Stomach (tissue), 9 donors: ENCODE measurements around the gene FGD1. TPM values are rescaled to one million over a fixed set of nuclear protein-coding genes. Genes with fewer than 3 reads are reported as not detected.

Source experiments
- DNase-seq, 2 donors: peaks; one replicate each; pipeline versions ENCODE4 v3.0.0 to v3.0.0-alpha.2; 2013 to 2019
- H3K27ac ChIP-seq, 5 donors: fragments of 200-600 bp in 4 of 5; sonication (generic) in 4 of 5; one replicate each; pipeline ENCODE4 v1.5.1; 2013 to 2019; ENCODE audit warnings: mild to moderate bottlenecking in 1 of 5, moderate library complexity in 1 of 5
- H3K27me3 ChIP-seq, 3 donors: fragments of 200-600 bp; sonication (generic); one replicate each; pipeline ENCODE4 v1.5.1; 2017 to 2019; ENCODE audit warnings: mixed run types in 1 of 3
- H3K36me3 ChIP-seq, 4 donors: fragments of 200-600 bp; sonication (generic); 1 replicate in 3 of 4; 2 replicates in 1 of 4; pipeline ENCODE4 v1.5.1; 2016 to 2019
- H3K4me1 ChIP-seq, 4 donors: fragments of 200-600 bp; sonication (generic); one replicate each; pipeline ENCODE4 v1.5.1; 2016 to 2019
- H3K4me3 ChIP-seq, 4 donors: fragments of 200-600 bp; sonication (generic) in 3 of 4; one replicate each; pipeline ENCODE4 v1.5.1; 2016 to 2019; ENCODE audit warnings: mild to moderate bottlenecking in 1 of 4
- H3K9me3 ChIP-seq, 4 donors: fragments of 200-600 bp; sonication (generic); one replicate each; pipeline ENCODE4 v1.5.1; 2016 to 2019
- EP300 ChIP-seq: sonication (generic); formaldehyde crosslinking; IDR thresholded peaks from one replicate; pipeline ENCODE4 v1.6.1; 2017; ENCODE audit warnings: antibody characterized with exemption
- POLR2A ChIP-seq, 4 donors: fragments of 450-650 bp; IDR thresholded peaks; one replicate each; pipeline ENCODE4 v1.6.1; 2016; ENCODE audit warnings: antibody characterized with exemption in 4 of 4, control low read depth in 2 of 4, mild to moderate bottlenecking in 1 of 4, moderate library complexity in 1 of 4
- POLR2AphosphoS5 ChIP-seq, 3 donors: sonication (generic); formaldehyde crosslinking; IDR thresholded peaks; one replicate each; pipeline ENCODE4 v1.6.1; 2016; ENCODE audit warnings: antibody characterized with exemption in 3 of 3
- WGBS, 5 donors: extraction: QIAGEN DNeasy Blood & Tissue Kit in 3 of 5; methylation state at CpG; one replicate each; pipeline versions ENCODE4 v1.1.5 to v1.1.7; 2013 to 2018; 5-methylcytosine and 5-hydroxymethylcytosine counted together
- intact Hi-C: fragments of 100-400 bp; cut with DNase I; formaldehyde crosslinking; loops from one replicate; pipeline ENCODE4 v1.15.1; 2023; ENCODE audit warnings: low total_unique reads
- polyA plus RNA-seq, 3 donors: library from polyadenylated mRNA; stranded (reverse); fragments of 200-250 nt; gene quantifications; one replicate each; pipeline ENCODE4 v1.2.3, GENCODE V29; 2013
- total RNA-seq, 5 donors: library from RNA; depleted of rRNA; stranded (reverse); fragments of >200 nt; gene quantifications; one replicate each; pipeline versions ENCODE4 v1.1.0 to v1.2.3, GENCODE V29; 2014 to 2016
- TF ChIP-seq, protein P1 (sequence below), 7 experiments: fragments of 450-650 bp in 4 of 7; fragments of 200-600 bp in 3 of 7; sonication (generic) in 3 of 7; IDR thresholded peaks; one replicate each; pipeline ENCODE4 v1.5.1; 2016 to 2019; ENCODE audit warnings: antibody characterized with exemption in 7 of 7, control low read depth in 2 of 7, mild to moderate bottlenecking in 1 of 7
- donor health status: healthy with polysubstance abuse.
- donor health status: Bipolar disorder and iron deficiency.
- donor health status: healthy.

Gene FGD1
- total and polyA plus RNA-seq, 8 donors: 0.76 to 15.9 (median 3.1) TPM; not detected in 1

DNA sequence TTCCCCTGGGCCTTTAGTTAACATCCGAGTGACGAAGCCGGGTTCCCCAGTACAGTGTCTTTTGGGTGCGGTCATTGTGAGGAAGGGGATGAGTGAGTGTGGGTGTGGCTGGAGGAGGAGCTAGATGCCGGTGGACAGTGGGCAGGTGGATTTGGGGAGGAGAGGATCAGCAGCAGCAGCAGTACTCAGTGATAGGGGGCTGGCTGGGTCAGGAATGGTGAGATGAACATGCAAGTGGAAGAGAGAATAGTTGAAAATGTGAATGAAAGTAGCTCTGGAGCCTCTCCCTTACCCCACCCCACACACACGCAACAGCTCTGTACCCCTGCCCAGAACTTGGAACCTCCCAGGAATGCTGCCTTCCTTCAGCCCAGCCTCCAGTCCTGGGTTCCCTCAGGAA is 51.3 kb downstream of the FGD1 start:
- Histone ChIP-seq H3K36me3 (peaks cover 0 to 56% (median 44%) of the 10 kb centered on the region in 4 donors), H3K4me1 (peaks cover 5 to 19% (median 14%) of the 10 kb centered on the region in 4 donors), H3K27ac (no peak overlapping the region), H3K4me3 (no peak overlapping the region), H3K9me3 (no peaks in the 10 kb centered on the region), H3K27me3 (no peaks in the 10 kb centered on the region)
- DNase-seq: no peak
- intact Hi-C loops: no loop called here
- WGBS, 5 donors: 77 to 92% (median 86%) methylated on average over 2 to 6 of the region's 6 CpGs
- TF ChIP-seq POLR2A (IDR thresholded peaks at IDR 0.05): no peak
- no peak for TF ChIP-seq EP300
- TF ChIP-seq, protein P1, sequence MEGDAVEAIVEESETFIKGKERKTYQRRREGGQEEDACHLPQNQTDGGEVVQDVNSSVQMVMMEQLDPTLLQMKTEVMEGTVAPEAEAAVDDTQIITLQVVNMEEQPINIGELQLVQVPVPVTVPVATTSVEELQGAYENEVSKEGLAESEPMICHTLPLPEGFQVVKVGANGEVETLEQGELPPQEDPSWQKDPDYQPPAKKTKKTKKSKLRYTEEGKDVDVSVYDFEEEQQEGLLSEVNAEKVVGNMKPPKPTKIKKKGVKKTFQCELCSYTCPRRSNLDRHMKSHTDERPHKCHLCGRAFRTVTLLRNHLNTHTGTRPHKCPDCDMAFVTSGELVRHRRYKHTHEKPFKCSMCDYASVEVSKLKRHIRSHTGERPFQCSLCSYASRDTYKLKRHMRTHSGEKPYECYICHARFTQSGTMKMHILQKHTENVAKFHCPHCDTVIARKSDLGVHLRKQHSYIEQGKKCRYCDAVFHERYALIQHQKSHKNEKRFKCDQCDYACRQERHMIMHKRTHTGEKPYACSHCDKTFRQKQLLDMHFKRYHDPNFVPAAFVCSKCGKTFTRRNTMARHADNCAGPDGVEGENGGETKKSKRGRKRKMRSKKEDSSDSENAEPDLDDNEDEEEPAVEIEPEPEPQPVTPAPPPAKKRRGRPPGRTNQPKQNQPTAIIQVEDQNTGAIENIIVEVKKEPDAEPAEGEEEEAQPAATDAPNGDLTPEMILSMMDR (IDR thresholded peaks at IDR 0.05): no peak
- no peak for TF ChIP-seq POLR2AphosphoS5 (IDR thresholded peaks at IDR 0.05)

DNA sequence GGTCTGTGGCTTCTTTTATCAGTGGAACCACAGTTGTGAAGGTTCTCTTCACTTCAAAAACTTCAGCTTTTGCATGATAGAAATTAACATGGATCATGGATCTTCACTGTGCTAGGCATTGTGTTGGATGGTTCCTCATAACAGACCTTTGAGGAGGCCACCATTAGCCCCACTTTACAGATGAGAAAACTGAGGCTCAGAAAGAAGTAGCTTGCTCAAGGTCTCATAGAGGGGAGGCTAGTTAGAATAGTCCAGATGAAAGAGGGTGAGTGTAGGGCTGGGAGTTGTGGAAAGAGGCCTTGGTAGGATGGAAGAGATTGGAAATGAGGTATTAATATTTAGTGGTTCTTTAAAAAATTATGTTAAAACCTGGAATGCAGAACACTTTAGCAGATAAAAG is 53.2 kb downstream of the FGD1 start:
- H3K27ac ChIP-seq: no peak overlapping the region
- peaks cover 0 to 41% (median 31%) of the 10 kb centered on the region in 4 donors for H3K36me3 ChIP-seq
- intact Hi-C loops: no loop called here
- DNase-seq: no peak
- H3K27me3 ChIP-seq: no peaks in the 10 kb centered on the region
- no peak overlapping the region for H3K4me3 ChIP-seq
- no peak for TF ChIP-seq EP300
- TF ChIP-seq POLR2A (IDR thresholded peaks at IDR 0.05): no peak
- peaks cover 5 to 19% (median 14%) of the 10 kb centered on the region in 4 donors for H3K4me1 ChIP-seq
- H3K9me3 ChIP-seq: no peaks in the 10 kb centered on the region

DNA sequence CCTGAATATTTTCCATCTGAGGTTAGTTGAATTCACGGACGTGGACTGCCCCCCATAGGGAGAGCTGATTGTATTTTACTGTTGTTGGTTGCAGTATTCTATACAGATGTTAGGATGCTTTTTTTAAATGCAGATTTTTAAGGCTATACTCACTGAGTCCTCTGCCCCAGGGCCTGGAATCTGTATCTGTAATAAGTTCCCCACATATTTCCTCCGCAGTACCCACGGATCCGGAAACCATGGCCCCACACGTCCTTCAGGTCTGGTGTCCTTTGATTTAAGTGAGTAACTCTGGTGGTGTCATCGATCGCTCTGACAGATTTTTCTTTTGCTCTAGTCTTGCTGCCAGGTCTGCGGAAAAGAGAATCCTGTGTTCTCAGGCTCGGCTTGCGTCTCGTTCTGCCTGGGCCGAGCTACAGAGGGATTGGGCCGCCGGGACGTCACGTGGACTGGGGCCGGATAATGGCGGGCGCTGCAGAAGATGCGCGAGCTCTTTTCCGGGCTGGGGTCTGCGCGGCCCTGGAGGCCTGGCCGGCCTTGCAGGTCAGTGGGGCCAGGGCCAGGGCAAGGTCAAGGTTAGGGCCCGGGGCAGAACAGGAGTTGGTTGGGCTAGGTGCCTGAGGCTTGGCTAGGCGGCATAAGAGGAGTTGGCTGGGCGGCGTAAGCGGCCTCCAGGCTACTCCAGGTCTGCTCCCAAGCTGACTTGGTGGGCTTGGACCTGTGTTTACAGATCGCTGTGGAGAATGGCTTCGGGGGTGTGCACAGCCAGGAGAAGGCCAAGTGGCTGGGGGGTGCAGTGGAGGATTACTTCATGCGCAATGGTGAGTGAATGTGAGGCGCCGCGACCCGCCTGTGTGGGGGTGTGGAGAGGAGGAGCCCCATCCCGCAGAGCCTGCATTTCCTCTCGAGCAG is 55.8 kb downstream of the FGD1 start, which contains the start of gene TSR2:
Gene TSR2, plus strand, starts transcription at position 445 of the 912 bp plus-strand sequence. Its CDS starts 18 bp downstream, at position 463.
- TF ChIP-seq POLR2AphosphoS5 (IDR thresholded peaks at IDR 0.05): peak; percentile 68 to 87 (median 76)
- no peak for TF ChIP-seq EP300
- TF ChIP-seq, protein P1 (IDR thresholded peaks at IDR 0.05): no peak
- peak in 1 of 4 donors; percentile 18 for TF ChIP-seq POLR2A (IDR thresholded peaks at IDR 0.05)
- H3K4me1 ChIP-seq: peaks cover 5 to 19% (median 14%) of the 10 kb centered on the region in 4 donors
- H3K27me3 ChIP-seq: no peaks in the 10 kb centered on the region
- peaks cover 0 to 25% (median 18%) of the 10 kb centered on the region in 4 donors for H3K36me3 ChIP-seq
- intact Hi-C loops: no loop called here
- DNase-seq: peak; percentile 82 to 95
- H3K9me3 ChIP-seq: no peaks in the 10 kb centered on the region
- H3K4me3 ChIP-seq: peak within 1 kb of the TSS; percentile 63 to 97 (median 82)
- peak within 1 kb of the TSS; percentile 4 to 82 (median 65) for H3K27ac ChIP-seq
- WGBS, 5 donors: 0 to 48% (median 3%) methylated on average over 26 to 40 of the region's 40 CpGs

DNA sequence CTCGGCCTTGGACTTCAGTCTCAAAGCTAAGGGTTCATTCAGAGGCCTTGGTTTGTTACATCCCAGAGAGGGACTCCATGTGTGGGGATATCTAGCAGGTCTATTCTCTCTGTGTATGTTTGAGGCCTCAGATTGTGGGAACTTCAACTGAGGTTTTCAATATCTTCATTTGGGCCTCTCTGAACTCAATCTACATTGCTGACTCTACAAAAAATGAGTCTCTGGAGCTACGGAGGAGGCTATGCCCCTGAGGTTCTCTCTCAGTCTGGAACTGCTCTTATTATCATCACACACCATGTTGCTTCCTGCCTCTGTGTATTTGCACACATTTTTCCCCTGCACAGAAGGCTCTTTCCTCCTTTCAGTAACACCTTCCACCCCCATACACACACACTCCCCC is 60.9 kb downstream of the FGD1 start:
- H3K27ac ChIP-seq: no peak overlapping the region
- no peak overlapping the region for H3K4me3 ChIP-seq
- intact Hi-C loops: no loop called here
- whole genome bisulfite sequencing, 5 donors: 61 to 86% (median 65%) methylated on average over 2 of the region's 2 CpGs
- H3K27me3 ChIP-seq: no peaks in the 10 kb centered on the region
- DNase-seq: no peak
- H3K36me3 ChIP-seq: no peaks in the 10 kb centered on the region
- H3K4me1 ChIP-seq: no peaks in the 10 kb centered on the region
- no peaks in the 10 kb centered on the region for H3K9me3 ChIP-seq
- TF ChIP-seq, protein P1 (IDR thresholded peaks at IDR 0.05): no peak

DNA sequence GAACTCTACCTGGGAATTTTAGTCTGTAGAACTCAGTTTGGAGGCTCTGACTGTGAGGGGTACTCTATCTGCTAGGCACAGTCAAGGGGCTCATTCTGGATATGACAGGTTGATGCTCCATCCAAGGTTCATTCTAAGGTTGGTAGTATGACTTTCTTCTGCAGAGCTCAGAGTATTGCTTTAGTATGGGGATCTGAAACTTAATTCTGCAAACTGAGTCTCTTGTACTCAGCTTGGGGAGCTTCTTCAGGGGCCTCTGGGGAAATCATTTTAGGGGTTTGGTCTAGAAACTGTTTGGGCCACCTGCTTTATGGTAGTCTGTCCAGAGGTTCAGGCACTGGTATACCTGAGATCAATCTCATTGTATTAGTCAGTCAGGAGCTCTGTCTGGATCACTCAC is 65.5 kb downstream of the FGD1 start:
- no peak for DNase-seq
- H3K4me3 ChIP-seq: no peak overlapping the region

More for the DNA sequence above, 65.5 kb downstream of the FGD1 start:
- Histone ChIP-seq H3K36me3 (no peaks in the 10 kb centered on the region), H3K27me3 (no peaks in the 10 kb centered on the region), H3K9me3 (no peaks in the 10 kb centered on the region), H3K4me1 (no peaks in the 10 kb centered on the region), H3K27ac (no peak overlapping the region)
- intact Hi-C loops: no loop called here
- TF ChIP-seq POLR2AphosphoS5 (IDR thresholded peaks at IDR 0.05) (no peak), EP300 (no peak), POLR2A (IDR thresholded peaks at IDR 0.05) (no peak)
- TF ChIP-seq, protein P1 (IDR thresholded peaks at IDR 0.05): no peak
